Measurements from ENCODE around the gene FUT3.

GRCh38 chr19:5895409-5895808 lies 44.2 kb upstream of the FUT3 start:
- TF ChIP-seq CTCF (IDR thresholded peaks at IDR 0.05; ENCODE audit: insufficient read depth, low read length, poor library complexity, severe bottlenecking): no peak
- TF ChIP-seq EZH2phosphoT487 (conservative IDR thresholded peaks at IDR 0.05; ENCODE audit: low read length): no peak

Data from SU-DHL-6 (cell line).